HG02943 (cell line): ENCODE data around the gene PPIP5K2.
"Not testable (repeated sequence)": the region's sequence is repeated elsewhere in the genome, so short reads cannot be mapped to it uniquely, and the experiment has no call there.

Source experiments
- ATAC-seq: cut with Tn5 transposase; IDR thresholded peaks from one replicate; pipeline ENCODE4 v1.9.1; 2021; ENCODE audit warnings: mild to moderate bottlenecking, low read depth, moderate library complexity; ENCODE audit not compliant: unreplicated experiment

Gene PPIP5K2

GRCh38 chr5:103205991-103206700, 86.0 kb downstream of the PPIP5K2 start:
- no peak for ATAC-seq

GRCh38 chr5:103207011-103207410, 86.9 kb downstream of the PPIP5K2 start:
- no peak for ATAC-seq

DNA sequence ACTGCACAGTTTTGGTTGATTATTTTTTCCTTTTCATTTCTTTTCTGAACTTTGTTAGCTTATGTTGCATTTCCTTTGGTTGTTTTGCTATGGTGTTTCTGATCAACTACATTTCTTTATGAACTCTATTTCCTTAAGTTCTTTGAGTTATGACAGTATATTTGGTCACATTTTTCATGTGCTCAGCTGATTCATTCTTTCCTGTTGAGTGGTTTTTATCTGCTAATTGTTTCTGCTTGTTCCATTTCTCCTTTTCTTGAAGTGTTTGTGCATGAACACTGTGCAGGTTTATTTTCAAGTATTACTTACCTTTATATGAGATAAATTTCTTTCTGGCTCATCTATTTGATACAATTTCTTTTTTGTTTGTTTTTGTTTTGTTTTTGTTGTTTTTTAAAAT, 87.6 kb downstream of the PPIP5K2 start:
- no peak for ATAC-seq

GRCh38 chr5:103208460-103208859, 88.4 kb downstream of the PPIP5K2 start:
- ATAC-seq, result no peak

GRCh38 chr5:103209065-103209464, 89.0 kb downstream of the PPIP5K2 start:
- ATAC-seq, result no peak

- ATAC-seq, result no peak
These were observed 90.9 kb downstream of the PPIP5K2 start for GRCh38 chr5:103210952-103211351.

GRCh38 chr5:103211576-103212561, 91.8 kb downstream of the PPIP5K2 start:
- ATAC-seq, result peak; percentile 71

GRCh38 chr5:103216137-103216536, 96.0 kb downstream of the PPIP5K2 start:
- no peak for ATAC-seq

- ATAC-seq, result no peak
These were observed 96.6 kb downstream of the PPIP5K2 start for GRCh38 chr5:103216697-103217096.

DNA sequence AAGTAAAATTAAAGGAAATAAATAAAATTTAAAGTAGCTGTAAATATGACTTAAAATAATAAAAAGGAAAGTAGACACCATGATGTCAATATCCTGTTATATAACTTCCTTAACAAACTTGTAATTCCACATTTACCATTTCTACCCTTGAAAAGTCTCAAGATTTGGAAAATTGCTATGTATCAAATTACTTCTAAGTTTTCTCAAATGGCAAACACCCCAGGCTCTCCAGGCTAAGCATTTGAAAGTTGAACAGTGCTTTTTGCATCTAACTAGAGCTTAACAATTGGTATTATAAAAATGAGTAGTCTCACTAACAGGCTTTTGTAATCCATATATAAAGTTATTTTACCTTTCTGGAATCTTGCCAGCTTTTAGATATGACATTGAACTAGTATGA, 97.0 kb downstream of the PPIP5K2 start:
- no peak for ATAC-seq

- ATAC-seq, result no peak
These were observed 98.1 kb downstream of the PPIP5K2 start for GRCh38 chr5:103218164-103218563.

- ATAC-seq, result not testable (repeated sequence)
These were observed 99.0 kb downstream of the PPIP5K2 start for GRCh38 chr5:103219074-103219473.

GRCh38 chr5:103223031-103223955, 103.2 kb downstream of the PPIP5K2 start:
- no peak for ATAC-seq

DNA sequence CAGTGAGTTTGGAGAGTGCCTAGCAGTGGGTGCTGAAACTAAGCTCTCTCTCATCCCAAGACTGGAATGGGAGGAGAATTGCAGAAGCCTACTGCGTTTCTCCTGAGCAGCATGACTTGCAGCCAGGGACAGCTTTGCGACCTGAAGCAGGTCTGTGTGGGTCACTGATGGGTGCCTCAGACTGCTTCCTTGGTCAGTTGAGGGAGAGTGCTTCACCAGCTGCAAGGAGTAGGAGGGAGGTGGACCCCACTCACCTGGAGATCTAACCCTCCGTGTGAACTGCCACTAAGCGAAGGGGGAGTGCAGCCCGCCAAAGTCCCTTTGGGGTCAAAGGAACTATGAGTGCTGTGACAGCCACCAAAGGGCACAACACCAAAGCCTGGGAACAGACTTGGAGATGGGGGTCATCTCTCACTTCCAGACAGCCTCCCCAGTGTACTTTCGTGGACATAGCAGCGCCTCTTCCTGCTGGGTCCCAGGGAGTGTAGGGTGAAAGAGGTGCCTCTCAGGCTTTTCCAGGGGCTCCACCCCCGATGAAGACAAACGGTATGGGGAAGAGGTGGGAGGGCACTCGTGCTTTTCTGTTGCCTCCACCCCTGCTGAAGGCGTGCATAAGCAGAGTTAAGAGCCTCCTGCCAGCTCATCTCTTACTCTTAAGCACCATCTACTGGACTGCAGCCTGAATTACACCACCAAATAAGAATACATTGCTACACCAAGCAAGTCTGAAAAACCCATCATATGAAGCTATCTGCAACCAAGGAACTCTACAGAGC, 104.2 kb downstream of the PPIP5K2 start:
- ATAC-seq, result peak; percentile 94

DNA sequence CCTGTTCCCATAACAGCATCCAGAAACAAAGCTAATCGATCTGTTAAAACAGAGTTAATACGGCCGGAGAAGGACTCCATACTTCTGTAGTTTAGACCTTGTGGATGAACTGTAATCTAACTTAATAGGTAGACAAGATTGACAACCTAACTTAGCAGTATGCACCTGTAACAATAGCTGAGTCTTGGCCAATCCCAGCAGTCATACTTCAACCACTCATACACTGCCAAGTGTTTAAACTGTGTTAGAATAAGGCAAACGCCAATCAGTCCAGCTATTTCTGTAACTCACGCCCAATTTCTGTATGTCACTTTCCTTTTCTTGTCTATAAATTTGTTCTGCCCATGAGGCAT, 104.8 kb downstream of the PPIP5K2 start:
- no peak for ATAC-seq

- ATAC-seq, result no peak
These were observed 108.0 kb downstream of the PPIP5K2 start for GRCh38 chr5:103228061-103228460.

DNA sequence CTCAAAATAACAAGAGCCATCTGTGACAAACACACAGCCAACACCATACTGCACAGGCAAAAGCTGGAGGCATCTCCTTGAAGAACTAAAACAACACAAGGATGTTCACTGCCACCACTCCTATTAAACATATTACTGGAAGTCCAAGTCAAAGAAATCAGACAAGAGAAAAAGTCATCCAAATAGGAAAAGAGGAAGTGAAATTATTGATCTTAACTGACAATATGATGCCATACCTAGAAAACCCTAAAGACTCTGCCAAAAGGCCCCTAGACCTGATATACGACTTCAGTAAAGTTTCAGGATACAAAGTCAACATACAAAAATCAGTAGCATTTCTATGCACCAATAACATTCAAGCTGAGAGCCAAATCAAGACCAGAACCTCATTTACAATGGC, 108.5 kb downstream of the PPIP5K2 start:
- ATAC-seq, result no peak

GRCh38 chr5:103232393-103232999, 112.4 kb downstream of the PPIP5K2 start:
- ATAC-seq, result peak; percentile 83

- no peak for ATAC-seq
These were observed 114.3 kb downstream of the PPIP5K2 start for GRCh38 chr5:103234239-103234975.
